GM21737 (cell line): ENCODE data around the gene TMEM217.
A peak's percentile ranks its signal among the peaks of the same experiment; 100 is the strongest.

Experiments
- ATAC-seq: cut with Tn5 transposase; IDR thresholded peaks from one replicate; pipeline ENCODE4 v1.9.1; 2021; ENCODE audit warnings: mild to moderate bottlenecking, moderate library complexity; ENCODE audit not compliant: unreplicated experiment

Gene TMEM217

DNA sequence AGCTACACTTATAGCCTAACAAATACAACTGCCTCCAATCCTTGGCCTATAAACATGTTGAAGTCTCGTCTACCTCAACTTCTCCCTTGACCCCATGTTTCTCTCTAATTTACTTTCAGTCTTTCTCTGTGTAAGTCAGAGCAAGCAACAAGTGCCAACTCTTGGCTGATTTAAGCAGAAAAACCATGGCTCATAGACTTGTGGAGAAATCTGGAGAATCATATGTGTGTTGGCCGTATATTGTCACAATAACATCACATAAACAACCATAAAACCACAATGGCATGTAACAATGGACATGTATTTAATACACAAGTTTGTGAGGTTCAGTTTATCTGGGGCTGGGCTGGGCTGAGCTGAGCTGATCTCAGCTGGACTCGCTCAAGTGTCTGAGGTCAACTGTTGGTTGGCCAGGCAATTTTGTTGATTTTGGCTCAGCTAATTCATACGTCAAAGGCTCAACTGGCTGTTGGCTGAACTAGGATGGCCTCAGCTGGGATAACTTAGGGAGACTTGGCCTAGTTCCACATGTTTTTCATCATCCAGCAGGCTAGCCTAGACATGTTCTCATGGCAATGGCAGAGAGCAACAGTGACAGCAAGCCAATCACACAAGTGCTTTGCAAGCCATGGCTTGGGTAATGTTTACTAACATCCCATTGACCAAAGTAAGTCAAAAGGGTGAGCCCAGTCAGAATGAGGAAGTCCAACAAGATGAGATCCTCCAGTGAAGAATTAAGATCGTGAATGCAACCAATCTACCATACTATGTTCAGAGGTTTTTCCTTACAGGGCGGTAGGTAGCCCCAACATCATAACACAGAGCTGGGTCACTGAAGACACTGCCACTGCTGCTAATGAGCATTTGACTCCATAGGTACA, 13.3 kb downstream of the TMEM217 start:
- no peak for ATAC-seq

DNA sequence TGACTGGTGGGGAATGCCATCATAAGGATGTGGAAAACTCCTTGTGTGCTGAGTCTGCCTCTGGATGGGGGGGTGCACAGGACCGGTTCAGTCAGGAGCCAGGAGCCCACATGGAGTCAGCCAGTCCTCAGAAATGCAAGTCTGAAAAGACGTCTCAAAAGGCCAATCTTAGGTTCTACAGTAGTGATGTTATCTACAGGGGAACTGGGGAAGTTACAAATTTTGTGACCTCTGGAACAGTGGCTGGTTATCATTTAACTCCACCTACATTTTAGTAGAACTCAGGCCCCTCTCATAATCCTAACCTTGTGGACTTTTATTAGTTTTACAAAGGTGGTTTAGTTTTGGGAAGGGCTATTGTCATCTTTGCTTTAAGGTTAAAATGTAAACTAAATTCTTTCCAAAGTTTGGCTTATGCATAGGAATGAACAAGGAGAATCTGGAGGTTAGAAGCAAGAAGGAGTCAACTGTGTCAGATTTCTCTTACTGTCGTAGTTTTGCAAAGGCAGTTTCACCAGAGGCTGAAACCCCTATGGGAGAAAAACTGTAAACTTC, 14.1 kb downstream of the TMEM217 start:
- ATAC-seq: no peak

DNA sequence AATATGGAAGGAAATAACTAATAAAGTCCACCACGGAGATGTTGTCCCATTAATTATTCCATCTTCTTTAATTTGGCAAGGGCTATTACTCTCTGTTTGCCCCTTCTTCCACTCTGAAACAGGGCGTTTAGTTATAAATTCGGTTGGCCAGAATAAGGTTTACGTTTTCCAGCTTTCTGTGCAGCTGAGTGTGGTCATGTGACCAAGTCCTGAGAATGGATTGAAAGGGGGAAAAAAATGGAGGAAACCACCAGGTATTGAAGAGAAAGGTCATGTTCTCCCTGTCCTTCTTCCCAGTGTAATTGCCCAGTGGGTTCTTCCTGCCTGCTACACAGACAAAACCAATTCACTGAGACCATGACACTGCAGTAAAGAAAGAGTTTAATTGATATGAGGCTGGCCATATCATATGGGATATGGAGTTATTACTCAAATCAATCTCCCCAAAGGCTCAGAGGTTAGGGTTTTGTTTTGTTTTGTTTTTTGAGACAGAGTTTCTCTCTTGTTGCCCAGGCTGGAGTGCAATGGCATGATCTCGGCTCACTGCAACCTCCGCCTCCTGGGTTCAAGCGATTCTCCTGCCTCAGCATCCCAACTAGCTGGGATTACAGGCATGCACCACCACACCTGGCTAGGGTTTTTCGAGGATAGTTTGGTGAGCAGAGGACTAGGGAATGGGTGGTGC, 14.7 kb downstream of the TMEM217 start:
- no peak for ATAC-seq

DNA sequence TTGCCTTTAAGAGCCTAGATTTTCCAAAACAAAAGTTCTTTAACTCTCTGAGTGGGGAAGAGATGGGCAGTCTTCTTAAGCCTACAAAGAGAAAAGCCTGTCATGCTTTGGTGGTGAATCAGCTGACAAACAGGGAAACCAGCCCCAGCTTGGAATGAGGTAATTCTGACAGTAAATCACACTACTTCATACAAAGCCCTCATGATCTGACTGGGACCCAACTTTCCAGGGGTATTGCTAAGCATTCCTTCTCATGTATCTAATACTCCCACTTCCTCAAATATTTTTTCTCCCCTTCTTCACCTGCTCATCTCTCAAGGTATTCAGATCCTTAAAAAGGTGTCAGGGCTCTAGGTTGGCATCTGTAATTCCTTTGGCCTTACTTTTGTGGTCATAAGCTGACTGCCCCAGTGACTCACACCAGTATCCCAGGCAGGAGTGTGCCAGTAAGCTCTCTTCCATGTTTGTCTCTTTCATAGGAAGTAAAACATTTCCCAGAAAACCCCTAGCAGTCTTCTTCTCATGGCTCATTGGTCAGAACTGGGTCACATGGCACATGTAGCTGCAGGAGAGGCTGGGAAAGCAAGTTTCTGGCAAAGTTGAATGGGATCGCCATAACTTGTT, 15.4 kb downstream of the TMEM217 start:
- ATAC-seq: no peak

DNA sequence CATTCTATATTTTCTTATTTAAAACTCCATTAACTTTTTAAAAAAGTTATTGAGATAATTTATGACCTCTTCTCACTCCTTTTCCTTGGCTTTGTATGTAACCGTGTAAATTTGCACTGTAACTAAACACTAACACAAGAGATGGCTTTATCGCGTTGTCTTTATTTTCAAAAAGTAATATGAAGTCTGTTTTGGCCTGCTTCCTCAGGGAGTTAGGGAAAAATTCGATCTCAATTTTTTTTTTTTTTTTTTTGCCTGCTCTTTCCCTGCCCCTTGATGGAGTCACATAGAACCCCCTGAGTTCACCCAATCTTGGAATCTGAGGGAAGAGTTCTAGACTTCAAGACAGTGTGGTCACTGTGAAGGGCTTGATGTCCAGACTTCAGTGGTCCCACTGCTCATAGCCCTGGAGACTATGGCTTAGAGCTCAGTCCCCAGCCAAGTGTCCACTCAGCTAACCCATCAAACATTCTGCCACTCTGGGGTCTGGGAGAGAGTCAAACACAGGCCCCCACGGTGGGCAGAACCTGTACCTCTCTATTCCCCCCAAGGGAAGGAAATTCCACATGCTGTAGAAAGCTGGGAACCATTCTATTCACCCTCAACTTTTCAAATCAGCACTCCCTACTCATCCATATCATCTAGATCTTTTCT, 16.0 kb downstream of the TMEM217 start:
- no peak for ATAC-seq

DNA sequence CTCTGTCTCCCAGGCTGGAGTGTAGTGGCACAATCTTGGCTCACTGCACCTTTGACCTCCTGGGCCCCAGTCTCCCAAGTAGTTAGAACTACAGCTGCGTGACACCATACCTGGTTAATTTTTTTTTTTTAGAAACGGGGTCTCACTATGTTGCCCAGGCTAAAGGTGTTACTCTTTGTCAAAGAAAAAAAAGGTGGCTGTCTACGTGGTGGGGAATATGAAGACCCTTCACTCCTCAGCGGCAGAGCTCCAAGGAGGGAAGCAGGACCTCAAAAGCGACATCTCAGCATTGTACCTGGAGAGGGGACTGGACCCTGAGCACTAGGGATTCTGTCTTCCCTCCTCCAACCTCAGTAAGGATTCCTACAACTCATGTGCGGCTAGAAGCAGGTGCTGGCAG, 16.8 kb downstream of the TMEM217 start:
- ATAC-seq: no peak

DNA sequence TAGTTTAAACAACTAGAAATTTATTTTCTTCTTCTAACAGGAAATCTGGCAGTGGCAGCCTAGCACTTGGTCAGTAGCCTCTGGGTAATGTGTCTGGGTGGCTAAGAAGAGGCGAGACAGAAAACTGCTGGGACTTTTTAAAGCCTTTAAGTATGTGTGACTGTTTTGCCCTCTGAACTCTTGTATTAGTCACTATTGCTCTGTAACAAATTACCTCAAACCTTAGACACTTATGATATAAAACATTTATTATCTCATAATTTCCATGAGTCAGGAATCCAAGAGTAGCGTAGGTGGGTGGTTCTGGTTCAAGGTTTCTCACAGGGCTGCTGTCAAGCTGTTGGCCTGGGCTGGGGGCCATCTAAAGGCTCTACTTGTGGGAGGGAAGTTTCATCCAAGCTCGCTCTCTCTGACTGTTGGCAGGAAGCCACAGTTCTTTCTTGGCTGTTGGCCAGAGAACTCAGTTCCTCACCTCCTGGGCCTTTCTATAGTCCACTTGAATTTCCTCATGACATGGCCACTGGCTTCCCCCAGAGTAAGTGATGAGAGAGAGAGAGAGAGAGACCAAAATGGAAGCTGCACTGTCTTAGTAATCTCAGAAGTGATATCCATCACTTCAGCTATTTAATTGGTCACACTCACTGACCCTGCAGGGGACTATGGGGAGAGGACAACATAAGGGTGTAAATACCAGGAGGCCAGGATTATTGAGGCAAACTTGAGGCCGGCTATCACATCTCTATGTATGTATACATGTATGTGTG, 17.8 kb downstream of the TMEM217 start:
- no peak for ATAC-seq

DNA sequence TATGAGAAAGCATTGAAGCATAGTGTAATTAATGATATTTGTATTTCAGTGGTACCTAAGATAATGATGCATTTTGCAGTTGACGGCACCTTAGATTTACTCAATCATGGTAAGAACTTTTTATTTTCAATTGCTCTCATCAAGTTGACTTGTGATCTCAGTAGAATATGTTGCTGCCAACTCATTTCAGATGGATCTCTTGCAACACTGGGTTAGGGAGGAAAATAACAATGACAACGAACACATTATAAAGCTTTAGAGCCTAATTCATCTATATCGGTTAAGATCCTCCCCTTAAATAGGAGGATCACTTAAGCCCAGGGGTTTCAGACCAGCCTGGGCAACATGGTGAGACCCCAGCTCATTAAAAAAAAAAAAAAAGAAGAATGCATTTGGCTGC, 18.4 kb downstream of the TMEM217 start:
- no peak for ATAC-seq

DNA sequence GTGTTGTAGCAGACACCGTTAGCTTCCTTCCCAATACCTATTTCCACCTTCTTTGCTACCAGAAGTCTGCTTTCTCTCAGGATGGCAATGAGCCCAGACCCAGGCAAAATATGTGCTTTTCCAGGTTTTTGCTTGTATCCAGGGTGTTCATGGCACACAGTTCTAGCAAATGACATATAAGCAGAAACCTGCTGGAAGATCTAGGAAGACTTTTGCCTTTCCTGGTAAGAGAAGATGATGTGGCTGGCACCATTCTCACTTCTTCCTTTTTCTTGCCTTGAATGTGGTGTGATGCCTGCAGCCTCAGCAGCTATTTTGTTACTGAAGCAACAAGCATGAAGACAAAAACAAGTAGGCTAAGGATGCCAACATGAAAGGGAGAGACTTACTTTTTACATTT, 19.6 kb downstream of the TMEM217 start:
- ATAC-seq: no peak

DNA sequence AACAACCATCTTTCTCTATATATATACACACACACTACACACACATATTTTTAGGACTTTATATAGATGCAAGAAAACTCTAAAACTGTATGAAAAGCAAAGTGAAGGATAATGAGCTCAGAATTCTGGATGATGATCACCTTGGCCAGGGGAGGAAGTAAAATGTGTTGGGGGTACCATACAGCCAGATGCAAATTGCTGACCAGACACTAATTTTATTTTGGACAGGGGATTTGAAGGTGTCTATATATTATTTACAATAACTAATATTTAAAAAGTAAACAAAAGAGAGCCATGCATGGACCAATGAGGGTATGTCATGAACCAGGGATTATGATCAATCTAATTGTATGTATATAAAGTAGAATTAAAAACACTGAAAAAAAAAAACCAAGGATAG, 20.2 kb downstream of the TMEM217 start:
- ATAC-seq: no peak

DNA sequence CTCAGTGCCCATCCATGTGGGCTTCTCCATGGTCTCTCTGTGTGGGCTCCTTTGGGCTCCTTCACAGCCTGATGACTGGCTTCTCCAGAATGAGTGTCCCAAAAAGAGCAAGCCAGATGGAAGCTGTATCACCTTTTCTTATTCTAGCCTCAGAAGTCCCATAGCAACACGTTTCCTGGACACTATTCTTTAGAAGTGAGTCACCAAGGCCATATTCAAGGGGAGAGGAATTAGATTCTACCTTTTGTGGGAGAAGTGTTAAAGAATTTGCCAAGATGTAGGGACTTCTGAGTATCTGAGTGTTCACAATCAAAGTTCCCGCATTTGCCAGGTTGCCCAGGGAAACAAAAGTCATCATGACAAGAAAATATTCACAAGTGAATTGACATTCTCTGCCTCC, 21.0 kb downstream of the TMEM217 start:
- no peak for ATAC-seq

DNA sequence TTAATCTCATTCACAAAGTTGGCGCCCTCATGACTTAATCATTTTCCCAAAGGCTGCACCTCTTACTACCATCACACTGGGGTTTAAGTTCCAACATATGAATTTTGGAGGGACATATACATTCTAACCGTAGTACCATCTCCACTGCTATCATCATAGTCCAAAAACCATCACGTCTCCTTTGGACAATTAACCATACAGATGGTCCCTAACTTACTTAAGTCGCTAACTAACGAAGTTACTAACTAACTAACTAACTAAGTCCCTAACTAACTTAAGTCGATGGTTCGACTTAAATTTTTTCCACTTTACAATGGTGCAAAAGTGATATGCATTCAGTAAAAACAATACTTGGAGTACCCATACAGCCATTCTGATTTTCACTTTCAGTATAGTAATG, 24.4 kb downstream of the TMEM217 start:
- ATAC-seq: no peak

DNA sequence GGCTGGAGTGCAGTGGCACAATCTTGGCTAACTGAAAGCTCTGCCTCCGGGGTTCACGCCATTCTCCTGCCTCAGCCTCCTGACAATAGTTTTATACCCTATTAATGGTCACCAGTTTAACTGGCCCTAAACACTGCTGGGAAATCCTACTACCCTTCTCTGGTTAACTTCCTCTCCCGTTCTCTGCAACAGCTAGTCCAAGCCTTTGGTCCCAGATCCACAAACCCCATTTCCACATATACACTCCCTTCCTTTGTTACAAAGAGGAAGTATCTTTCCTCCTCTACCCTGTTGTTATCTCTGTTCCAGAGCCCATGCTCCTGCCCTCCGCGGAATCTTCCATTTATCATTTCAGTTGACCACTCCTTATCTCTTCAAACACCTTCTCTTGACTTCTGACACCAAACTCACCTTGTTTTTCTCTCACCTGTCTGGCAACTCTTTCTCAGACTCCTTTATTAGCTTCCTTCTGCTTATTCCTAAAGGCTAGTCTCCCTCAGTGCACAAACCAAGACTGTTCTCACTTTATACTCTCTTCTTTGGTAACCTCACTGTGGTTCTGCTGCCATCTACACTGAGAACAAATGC, 25.4 kb downstream of the TMEM217 start:
- no peak for ATAC-seq

DNA sequence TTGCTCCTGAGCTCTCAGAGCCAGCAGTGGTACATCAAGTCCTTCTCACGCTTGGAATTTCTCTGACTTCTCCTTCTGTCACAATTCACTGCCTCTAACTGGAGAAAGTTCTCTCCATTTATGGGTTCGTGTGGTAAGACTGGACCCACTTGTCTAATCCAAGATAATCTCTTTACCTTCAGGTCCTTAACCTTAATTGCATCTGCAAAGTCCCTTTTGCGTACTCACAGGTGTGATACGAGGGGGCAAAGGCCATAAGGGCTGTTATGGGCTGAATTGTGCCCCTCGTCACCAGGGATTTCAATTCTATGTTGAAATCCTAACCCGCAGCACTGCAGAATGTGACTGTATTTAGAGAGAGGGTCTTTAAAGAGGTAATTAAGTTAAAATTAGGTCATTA, 27.8 kb downstream of the TMEM217 start:
- ATAC-seq: no peak

DNA sequence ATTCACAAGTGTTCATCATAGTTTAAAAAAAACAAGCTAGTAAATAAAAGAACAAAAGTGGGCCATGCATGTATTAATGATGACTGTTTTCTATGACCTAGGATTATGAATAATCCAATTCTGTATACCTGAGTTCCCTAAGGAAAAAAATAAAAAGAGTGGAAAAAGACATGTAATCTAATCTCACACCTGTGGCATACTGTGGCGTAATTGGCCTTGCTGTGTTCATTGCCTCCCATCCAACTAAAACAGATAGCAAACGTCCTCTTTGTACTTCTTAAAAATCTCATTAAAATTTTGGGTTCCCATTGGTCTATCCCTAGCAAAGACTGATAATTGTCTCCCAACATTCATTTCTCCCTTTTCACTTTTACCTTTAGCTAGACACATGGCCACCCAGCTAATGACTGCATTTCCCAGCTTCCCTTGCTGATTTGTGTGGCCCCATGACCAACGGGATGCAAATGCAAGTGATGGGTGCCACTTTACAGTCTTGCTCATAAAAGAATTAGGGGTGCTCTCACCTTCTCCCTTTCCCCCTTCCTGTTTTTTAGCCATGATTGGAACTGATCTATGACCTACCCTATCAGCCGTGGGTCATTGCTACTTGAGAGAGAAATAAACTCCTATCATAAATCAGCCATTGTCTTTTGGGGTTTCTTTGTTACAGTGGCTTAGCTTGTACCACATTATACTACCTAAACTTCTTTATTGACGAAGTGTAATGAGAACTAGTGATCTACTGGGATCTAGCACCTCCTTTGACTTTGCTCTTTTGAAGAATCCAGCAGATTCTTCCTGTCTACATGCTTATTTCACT, 32.4 kb downstream of the TMEM217 start:
- ATAC-seq: no peak

DNA sequence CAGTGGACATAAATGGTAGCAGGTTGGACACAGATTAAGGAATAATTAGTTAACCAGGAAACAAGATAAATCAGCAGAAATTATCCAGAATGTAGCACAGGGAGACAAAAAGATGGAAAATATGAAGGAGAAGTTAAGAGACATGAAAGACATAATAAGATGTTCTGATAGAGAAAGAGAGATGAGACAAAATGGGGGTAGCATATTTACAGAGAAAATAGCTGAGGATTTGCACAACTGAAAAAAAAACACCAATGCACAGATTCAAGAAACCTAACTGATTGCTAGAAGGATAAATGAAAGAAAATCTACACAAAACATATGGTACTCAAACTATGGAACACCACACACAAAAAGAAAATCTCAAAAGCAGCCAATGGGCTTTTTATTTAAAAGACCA, 35.0 kb downstream of the TMEM217 start:
- no peak for ATAC-seq

DNA sequence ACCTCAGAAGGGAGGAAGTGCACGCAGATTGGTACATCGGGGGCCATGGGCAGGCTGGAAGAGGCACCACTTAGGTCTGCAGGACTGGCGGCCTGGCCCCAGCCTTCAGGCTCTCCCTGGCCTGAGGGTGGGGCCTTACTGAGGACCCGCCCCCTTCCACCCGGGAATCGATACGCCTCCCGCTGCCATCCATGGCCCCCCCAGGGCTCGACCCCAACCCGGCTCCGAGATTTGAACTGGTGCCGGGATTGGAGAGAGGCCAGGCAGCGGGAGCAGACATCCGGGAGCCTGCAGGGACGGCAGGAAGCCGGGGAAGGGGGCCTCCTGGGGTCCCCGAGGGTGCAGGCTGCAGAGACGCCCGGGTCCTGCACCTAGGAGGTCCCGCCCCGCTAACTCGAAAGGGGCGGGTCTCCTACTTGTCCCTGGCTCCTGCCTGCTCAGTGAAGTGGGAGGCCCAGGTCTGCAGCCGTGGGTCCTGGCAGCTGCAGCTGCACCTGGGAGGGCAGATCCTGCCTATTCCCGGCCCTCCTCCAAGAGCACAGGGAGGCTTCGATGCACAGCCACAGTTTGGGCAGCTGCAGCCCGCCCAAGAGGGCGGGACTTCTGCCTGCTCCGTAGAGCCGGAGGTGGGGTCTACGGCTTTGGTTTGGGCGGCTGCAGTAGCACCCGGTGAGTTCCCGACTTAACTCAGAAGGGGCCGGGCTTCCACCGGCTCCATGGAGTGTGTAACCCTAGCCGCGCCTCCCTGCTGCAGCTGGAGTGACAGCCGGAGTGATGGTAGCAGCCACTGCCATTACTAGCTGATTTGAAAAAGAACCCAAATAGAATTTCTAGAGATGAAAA, 35.6 kb downstream of the TMEM217 start:
- peak; percentile 94 for ATAC-seq

DNA sequence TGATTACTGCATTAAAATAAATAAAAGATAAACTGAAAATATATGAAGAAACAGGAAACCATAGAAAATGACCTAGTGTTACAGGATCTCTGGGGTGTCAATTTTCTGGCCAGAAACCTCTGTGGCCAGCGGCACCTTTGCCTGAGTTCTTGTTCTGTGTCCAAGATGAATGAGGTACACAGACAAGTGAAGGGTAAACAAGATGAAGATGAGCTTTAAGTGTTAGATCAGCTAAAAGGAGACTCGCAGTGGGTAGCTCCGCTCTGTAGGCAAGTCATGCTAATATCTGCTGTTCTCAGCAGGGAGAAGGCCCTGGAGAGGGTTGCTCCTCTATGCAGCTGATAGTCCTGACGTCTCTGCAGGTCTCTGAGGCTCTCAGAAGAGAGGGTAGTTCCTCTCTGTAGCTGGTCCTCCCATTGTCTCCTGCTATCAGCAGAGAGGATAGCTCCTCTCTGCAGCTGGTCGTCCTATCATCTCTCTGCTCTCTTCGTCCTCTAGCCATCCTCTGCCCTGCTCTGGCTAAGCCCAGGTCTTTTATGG, 36.3 kb downstream of the TMEM217 start:
- no peak for ATAC-seq
